T-helper 2 cell treated with Interferon-gamma antibody and Interleukin-4, amounts not matched to agents 100 ng/mL and 5 ng/mL, for 36 hours (primary cell): ENCODE measurements around the gene LMTK3. TPM values are rescaled to one million over a fixed set of nuclear protein-coding genes. Genes with fewer than 3 reads are reported as not detected.

Experiments
- intact Hi-C: fragments of 100-400 bp; cut with micrococcal nuclease; formaldehyde crosslinking; loops from one replicate; pipeline ENCODE4 v1.15.1; 2023
- total RNA-seq: library from RNA; stranded (reverse); gene quantifications from 2 replicates; pipeline ENCODE4 v1.2.3, GENCODE V29; 2022

The LMTK3 gene
- total RNA-seq, 1 donor from 2014 or later = 3.4 TPM

DNA sequence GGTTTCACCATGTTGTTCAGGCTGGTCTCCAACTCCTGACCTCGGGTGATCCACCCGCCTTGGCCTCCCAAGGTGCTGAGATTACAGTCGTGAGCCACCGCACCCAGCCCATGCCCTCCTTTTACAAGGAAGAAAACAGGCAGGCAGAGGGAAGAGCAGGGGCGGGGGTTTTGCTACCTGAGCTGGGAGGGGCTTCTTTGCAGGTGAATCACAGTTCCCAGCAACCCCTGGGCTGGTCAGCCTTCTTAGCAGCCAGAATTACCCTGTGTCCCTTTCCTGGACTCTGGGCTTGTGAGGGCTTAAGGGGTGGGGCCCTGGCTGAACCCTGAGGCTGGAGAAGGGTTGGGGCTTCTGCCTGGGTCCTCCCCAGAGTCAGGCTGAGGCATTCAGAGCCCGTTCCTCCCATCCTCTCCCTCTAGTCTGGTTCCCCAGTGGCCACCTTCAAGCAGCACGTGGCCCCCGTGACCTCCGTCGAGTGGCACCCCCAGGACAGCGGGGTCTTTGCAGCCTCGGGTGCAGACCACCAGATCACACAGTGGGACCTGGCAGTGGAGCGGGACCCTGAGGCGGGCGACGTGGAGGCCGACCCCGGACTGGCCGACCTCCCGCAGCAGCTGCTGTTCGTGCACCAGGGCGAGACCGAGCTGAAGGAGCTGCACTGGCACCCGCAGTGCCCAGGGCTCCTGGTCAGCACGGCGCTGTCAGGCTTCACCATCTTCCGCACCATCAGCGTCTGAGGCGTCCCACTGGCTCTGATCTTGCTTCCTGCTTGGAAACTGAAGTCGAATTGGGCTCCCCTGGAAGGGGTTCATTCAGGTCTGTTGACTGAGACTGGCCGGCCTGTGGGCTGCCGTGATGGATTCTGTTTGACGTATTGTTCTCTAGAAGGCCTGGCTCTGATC lies 59.1 kb downstream of the LMTK3 start:
- intact Hi-C loops = no loop called here

DNA sequence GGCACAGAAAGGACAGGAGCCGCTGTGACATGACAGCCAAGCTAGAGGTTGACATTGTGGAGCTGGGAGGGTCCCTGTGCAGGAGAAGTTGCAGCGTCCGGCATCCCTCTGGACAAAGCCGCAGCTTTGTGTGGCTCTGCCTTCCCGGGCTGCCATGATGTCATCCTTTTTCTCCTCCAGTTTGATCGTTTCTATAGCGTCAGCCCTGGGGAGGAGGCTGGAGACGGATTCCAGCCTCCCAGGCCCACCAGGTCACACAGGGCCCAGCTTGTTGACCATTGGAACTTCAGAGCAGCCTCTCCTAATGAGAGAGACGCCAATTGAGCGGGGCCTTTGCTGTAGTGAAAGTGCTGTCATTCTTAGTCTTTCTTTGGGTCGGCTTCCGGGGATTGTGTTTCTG lies 60.0 kb downstream of the LMTK3 start:
- intact Hi-C loops = no loop called here

DNA sequence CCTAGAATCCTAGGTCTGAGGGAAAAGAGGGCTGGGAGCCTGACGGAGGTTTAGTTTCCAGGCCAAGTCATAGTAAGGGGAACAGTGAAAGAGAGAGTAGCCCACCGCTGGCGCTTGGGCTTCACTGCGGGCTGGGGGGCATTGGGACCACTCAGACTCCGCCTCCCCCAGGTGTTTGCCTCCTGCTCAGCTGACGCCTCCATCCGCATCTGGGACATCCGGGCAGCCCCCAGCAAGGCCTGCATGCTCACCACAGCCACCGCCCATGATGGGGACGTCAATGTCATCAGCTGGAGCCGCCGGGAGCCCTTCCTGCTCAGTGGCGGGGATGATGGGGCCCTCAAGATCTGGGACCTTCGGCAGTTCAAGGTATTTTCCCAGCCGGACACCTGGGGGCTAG lies 60.8 kb downstream of the LMTK3 start:
- intact Hi-C loops = no loop called here

DNA sequence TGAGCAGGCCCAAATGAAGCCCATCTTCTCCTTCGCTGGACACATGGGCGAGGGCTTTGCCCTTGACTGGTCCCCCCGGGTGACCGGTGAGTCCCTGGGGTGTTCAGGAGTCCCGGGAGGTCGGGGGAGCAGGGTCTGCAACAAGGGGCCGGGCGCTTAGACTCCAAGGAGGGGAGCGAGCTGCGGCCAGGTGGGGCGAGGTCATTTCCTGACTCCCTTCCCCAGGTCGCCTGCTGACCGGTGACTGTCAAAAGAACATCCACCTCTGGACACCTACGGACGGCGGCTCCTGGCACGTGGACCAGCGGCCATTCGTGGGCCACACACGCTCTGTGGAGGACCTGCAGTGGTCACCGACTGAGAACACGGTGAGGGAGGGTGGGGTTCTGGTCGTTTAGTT lies 61.2 kb downstream of the LMTK3 start:
- intact Hi-C loops = no loop called here

DNA sequence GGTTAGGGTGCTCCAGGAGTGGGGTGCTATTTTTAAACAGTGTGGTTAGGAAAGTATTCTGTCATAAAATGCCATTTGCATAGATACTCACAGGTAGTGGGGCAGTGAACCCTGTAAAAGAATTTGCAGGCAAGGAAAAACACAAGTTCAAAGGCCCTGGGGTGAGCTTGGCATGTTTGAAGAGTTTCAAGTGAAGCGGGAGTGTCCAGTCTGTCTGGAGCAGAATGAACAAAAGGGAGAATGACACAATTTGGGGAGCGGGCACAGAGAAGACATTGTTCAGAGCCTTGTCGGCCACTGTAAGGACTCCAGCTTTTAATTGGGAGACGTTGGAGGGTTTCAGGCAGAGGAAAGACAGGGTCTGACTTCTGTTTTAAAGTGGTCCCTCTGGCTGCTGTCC lies 63.1 kb downstream of the LMTK3 start:
- intact Hi-C loops = loop anchor here (5.0 to 10.0 kb wide), 2 partner anchors 54 to 116 kb away; partner anchors contain the start of genes GRIN2D and KDELR1

DNA sequence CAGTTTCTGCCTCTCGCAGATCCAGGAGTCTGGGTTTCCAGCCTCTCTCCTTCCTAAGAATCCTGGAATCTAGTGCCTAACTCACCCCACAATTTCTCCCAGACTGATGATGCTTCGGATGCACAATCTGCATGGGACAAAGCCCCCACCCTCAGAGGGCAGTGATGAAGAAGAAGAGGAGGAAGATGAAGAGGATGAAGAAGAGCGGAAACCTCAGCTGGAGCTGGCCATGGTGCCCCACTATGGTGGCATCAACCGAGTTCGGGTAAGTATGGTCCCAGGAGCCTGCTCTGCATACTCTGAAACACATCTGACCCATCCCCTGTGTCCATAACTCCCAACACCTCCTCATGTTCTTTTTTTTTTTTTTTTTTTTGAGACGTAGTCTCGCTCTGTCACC lies 65.1 kb downstream of the LMTK3 start:
- intact Hi-C loops = loop anchor here (5.0 to 10.0 kb wide), 2 partner anchors 52 to 114 kb away; partner anchors contain the start of genes GRIN2D and KDELR1

DNA sequence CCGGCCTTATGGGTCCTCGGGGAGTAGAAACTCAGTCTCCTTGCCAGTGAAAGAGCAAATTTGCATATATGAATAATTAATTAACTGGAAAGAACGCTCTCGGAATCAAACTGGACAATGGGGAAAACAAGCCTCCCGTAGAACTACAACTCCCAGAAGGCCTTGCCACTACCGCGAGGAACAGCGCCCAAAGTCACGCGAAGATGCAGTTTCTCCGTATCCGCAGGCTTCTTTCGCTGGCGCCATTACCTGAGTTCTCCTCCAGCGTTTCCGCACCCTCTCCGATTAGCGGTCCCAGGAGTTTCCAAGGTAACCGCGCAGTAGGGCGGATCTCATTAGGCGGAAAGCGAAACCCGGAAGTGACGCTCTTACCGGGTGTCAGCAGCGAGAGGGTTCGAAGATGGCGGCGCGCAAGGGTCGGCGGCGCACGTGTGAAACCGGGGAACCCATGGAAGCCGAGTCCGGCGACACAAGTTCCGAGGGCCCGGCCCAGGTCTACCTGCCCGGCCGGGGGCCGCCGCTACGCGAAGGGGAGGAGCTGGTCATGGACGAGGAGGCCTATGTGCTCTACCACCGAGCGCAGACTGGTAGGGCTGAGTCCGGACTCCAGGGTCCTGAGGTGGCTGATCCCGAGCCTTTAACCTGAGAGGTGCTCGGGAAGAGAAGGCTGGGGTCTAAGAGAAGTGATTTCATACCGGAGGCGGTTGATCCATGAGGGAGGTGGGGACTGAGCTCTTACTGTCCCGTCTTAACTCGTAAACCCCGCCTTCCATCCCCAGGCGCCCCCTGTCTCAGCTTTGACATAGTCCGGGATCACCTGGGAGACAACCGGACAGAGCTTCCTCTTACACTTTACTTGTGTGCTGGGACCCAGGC lies 65.8 kb downstream of the LMTK3 start, which contains the start of gene GRWD1:
Gene GRWD1 (plus strand): TSS at position 378 of the 876 bp plus-strand sequence. CDS start 23 bp downstream, at position 401.
- intact Hi-C loops = loop anchor here (1.0 to 10.0 kb wide), 6 partner anchors 23 to 277 kb away; partner anchors contain the start of genes CYTH2, GRIN2D, KDELR1 and SYNGR4

DNA sequence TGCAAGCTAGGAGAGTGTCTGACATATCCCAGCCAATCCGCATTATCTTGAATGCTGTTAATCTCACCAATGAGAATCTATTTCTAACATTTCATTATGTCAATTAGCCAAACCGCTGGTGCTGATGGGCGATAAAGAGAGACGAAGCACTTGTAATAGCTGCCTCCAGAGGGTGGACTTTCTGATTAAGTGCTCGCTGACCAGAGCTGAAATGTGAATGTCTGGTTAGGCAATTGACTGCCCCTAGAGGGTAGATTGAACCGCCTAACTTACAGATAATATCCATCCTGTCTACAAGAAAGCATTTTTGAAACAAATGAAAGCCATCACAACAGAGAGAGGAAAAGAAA lies 66.4 kb downstream of the LMTK3 start:
- intact Hi-C loops = loop anchor here (1.0 to 10.0 kb wide), 6 partner anchors 24 to 276 kb away; partner anchors contain the start of genes CYTH2, GRIN2D, KDELR1 and SYNGR4

DNA sequence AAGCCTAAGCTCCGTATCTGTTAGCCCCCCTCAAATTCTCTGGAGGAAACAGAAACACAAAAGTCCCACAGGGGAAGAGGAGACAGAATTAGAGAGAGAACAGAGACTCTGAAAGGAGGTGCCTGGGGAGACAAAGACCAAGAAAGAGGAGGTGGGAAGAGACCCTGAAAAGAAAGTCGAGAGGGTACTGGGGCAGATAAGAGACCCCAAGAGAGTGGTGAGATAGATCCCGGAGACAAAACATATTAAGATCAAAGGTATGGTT lies 66.8 kb downstream of the LMTK3 start:
- intact Hi-C loops = loop anchor here (1.0 to 10.0 kb wide), 6 partner anchors 24 to 276 kb away; partner anchors contain the start of genes CYTH2, GRIN2D, KDELR1 and SYNGR4

DNA sequence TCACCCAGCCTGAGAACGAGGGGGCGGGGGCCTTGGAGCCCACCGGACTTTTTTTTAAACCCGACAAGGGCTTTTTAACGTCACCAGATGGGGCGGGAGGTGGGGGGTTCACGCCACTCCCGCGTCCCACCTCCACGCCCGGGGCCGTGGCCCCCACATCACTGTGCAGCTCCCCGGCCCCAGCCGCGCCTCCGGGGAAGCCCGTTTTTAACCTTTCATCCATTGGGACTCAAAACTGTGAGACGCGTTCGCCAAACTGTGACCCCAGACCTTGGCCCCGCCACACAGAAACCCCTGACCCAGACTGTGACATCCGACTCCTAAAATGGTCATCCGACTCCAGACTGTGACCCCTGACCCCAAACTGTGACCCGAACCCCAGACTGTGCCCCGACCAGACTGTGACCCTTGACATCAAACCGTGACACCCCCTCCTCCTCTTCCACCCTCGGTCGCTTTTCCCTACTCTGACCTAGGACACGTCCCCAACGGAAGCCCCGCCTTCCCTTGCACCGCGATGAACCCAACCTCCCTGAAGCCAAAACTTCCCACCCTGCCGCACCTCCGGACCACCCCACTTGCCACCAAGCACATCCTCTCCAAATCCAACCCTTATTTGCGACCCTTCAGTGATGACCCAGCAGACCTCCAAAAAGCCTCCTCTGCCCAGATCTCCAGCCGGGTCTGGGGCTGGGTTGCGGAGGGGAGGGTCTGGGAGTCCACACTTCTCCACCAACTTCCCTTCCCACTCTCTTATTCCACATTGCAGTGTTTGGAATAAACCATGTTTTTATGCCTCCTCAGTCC lies 67.3 kb downstream of the LMTK3 start:
- intact Hi-C loops = loop anchor here (10.0 kb wide), 1 partner anchor 50 kb away; the partner anchor contains the start of genes GRIN2D and KDELR1

DNA sequence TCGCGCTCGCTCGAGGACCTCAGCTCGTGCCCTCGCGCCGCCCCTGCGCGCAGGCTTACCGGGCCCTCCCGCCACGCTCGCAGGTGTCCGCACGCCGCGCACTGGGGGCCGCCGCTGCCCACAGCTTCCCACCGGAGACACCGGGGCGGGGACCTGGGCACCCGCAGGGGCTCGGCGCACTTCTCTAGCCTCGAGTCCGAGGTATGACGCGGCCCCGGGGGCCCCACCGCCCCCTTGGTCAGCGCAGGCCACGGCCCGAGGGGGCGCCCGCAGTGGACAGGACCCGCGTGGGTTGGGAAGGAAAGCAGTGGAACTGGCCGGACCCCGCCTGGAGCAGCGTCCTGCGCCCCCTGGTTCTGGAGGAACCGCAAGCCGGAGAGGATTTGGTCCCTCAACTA lies 67.9 kb downstream of the LMTK3 start:
- intact Hi-C loops = loop anchor here (10.0 kb wide), 1 partner anchor 49 kb away; the partner anchor contains the start of genes GRIN2D and KDELR1

DNA sequence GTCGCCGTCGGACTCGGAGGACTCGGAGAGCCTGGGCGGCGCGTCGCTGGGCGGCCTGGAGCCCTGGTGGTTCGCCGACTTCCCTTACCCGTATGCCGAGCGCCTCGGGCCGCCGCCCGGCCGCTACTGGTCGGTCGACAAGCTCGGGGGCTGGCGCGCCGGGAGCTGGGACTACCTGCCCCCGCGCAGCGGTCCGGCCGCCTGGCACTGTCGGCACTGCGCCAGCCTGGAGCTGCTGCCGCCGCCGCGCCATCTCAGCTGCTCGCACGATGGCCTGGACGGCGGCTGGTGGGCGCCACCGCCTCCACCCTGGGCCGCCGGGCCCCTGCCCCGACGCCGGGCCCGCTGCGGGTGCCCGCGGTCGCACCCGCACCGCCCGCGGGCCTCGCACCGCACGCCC lies 68.4 kb downstream of the LMTK3 start:
- intact Hi-C loops = loop anchor here (10.0 kb wide), 1 partner anchor 48 kb away; the partner anchor contains the start of genes GRIN2D and KDELR1

DNA sequence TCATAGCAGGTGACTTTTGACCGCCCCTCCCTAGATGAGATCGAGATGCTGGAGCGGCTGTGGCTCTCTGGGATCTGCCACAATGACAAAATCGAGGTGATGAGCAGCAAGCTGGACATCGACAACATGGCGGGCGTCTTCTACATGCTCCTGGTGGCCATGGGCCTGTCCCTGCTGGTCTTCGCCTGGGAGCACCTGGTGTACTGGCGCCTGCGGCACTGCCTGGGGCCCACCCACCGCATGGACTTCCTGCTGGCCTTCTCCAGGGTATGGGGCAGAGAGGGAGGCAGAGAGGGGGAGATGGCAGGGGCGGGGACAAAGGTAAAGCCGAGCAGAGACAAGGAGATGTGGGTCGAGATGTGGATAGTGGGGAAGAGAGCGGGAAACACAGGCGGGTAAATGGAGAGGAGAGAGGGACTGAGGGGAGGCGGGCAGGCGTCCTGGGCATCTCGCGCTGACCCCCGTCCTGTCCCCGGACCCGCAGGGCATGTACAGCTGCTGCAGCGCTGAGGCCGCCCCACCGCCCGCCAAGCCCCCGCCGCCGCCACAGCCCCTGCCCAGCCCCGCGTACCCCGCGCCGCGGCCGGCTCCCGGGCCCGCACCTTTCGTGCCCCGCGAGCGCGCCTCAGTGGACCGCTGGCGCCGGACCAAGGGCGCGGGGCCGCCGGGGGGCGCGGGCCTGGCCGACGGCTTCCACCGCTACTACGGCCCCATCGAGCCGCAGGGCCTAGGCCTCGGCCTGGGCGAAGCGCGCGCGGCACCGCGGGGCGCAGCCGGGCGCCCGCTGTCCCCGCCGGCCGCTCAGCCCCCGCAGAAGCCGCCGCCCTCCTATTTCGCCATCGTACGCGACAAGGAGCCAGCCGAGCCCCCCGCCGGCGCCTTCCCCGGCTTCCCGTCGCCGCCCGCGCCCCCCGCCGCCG lies 69.3 kb downstream of the LMTK3 start:
- intact Hi-C loops = loop anchor here (10.0 kb wide), 1 partner anchor 48 kb away; the partner anchor contains the start of genes GRIN2D and KDELR1

DNA sequence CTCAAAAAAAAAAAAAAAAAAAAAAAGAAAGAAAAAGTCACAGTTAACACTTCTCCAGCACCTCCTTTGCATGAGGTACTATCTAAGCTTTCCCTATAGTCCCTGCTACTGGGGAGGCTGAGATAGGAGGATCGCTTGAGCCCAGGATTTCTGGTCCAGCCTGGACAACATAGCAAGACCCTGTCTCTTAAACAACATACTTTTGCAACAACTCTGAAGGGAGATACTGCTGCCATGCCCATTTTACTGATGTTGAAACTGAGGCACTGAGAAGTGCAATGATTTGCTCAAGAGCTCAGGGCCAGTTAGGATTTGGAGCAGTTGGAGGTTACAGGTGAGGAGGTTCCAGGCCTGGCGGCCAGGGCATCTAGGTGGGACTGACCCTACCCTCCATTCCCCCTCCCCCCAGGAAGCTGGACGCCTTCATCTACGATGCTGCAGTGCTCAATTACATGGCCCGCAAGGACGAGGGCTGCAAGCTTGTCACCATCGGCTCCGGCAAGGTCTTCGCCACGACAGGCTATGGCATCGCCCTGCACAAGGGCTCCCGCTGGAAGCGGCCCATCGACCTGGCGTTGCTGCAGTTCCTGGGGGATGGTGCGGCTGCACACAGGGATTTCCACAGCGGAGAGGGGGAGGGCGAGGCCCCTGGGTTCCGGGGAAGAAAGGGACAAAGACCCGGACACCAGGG lies 70.1 kb downstream of the LMTK3 start:
- intact Hi-C loops = loop anchor here (10.0 kb wide), 1 partner anchor 47 kb away; the partner anchor contains the start of genes GRIN2D and KDELR1

DNA sequence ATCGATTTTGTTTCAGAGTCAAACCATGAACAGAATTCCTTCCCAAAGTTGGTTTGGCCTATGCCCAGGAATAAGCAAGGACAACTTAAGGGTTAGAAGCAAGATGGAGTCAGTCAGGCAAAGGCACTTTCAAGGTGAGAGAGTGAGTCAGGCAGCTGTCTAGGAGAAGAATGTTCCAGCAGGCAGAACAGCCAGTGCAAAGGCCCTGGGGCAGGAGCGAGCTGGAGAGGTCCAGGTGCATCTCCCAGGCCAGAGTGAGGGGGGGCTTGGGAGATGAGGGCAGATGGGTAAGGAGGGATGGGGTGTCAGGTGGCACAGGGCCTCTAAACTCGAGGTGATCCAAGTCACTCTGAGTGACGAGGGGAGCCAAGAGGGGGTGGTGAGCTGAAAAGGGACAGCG lies 75.0 kb downstream of the LMTK3 start:
- intact Hi-C loops = no loop called here
